Measurements from ENCODE around the gene SLC35F3. TPM values are rescaled to one million over a fixed set of nuclear protein-coding genes. Genes with fewer than 3 reads are reported as not detected.

The SLC35F3 gene
- total RNA-seq, 1 experiment from 2014 or later, result 19.1 TPM

DNA sequence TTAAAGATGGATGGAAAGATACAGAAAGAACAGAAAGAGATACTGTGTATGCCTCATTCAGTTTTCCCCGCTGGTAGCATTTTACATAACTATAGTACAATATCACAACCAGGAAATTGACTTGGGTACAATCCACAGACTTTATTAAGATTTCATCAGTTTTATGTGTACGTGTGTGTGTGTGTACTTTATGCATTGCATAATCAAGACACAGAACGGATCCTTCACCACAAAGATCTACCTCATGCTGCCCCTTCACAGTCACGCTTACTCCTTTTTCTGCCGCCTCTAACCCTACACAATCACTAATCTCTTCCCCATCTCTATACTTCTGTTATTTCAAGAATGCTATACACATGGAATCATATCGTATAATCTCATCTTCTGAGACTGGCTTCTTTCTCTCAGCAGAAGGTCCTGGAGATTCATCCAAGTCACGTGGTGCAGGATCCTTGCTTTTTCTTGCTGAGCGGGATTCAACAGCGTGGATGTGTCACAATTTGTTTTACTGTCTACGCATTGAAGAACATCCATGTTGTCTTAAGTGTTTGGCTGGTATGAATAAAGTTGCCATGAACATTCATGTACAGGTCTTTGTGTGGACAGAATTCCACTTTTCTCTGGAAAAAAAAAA is 76.7 kb downstream of the SLC35F3 start:
- Histone ChIP-seq H3K9me3 (ENCODE audit: control insufficient read depth, insufficient read depth, low read depth, low read length) (no peaks in the 10 kb centered on the region), H3K36me3 (ENCODE audit: control insufficient read depth, insufficient read depth, low read length) (no peaks in the 10 kb centered on the region; the same call in 1 of the 2 replicates), H3K27ac (ENCODE audit: low read length) (no peak overlapping the region), H3K4me3 (ENCODE audit: low read depth in 2 of 2, low read length in 2 of 2) (no peak overlapping the region), H3K4me1 (ENCODE audit: control insufficient read depth, insufficient read depth, low read length) (peaks cover 6% of the 10 kb centered on the region), H3K27me3 (ENCODE audit: control insufficient read depth, insufficient read depth, low read length) (no peaks in the 10 kb centered on the region)
- ChIA-PET POLR2A (interaction anchor here (0.6 kb wide), 1 partner anchor 11 kb away, joined by 6 read pairs; no protein-coding TSS in a partner anchor), CTCF (no interaction called here)
- ATAC-seq (no peak), DNase-seq (ENCODE audit: low read depth, low spot score) (no peak)
- BruUV-seq (replicated peaks), result no TSS peak
- in situ Hi-C loops (cut with HindIII; ENCODE audit: low pct_unique_long_range_greater_than_20kb, low sequenced_read_pairs), result no loop called here
- TF ChIP-seq, protein P1, sequence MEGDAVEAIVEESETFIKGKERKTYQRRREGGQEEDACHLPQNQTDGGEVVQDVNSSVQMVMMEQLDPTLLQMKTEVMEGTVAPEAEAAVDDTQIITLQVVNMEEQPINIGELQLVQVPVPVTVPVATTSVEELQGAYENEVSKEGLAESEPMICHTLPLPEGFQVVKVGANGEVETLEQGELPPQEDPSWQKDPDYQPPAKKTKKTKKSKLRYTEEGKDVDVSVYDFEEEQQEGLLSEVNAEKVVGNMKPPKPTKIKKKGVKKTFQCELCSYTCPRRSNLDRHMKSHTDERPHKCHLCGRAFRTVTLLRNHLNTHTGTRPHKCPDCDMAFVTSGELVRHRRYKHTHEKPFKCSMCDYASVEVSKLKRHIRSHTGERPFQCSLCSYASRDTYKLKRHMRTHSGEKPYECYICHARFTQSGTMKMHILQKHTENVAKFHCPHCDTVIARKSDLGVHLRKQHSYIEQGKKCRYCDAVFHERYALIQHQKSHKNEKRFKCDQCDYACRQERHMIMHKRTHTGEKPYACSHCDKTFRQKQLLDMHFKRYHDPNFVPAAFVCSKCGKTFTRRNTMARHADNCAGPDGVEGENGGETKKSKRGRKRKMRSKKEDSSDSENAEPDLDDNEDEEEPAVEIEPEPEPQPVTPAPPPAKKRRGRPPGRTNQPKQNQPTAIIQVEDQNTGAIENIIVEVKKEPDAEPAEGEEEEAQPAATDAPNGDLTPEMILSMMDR (IDR thresholded peaks at IDR 0.05), result no peak
- TF ChIP-seq POLR2AphosphoS5 (IDR thresholded peaks at IDR 0.05; ENCODE audit: low read depth, low read length) (no peak), TCF7L2 (IDR thresholded peaks at IDR 0.05; ENCODE audit: low read depth, low read length) (no peak), SIN3A (IDR thresholded peaks at IDR 0.05; ENCODE audit: borderline replicate concordance, insufficient read depth, low read depth, low read length) (no peak)
- TF ChIP-seq, protein P2, sequence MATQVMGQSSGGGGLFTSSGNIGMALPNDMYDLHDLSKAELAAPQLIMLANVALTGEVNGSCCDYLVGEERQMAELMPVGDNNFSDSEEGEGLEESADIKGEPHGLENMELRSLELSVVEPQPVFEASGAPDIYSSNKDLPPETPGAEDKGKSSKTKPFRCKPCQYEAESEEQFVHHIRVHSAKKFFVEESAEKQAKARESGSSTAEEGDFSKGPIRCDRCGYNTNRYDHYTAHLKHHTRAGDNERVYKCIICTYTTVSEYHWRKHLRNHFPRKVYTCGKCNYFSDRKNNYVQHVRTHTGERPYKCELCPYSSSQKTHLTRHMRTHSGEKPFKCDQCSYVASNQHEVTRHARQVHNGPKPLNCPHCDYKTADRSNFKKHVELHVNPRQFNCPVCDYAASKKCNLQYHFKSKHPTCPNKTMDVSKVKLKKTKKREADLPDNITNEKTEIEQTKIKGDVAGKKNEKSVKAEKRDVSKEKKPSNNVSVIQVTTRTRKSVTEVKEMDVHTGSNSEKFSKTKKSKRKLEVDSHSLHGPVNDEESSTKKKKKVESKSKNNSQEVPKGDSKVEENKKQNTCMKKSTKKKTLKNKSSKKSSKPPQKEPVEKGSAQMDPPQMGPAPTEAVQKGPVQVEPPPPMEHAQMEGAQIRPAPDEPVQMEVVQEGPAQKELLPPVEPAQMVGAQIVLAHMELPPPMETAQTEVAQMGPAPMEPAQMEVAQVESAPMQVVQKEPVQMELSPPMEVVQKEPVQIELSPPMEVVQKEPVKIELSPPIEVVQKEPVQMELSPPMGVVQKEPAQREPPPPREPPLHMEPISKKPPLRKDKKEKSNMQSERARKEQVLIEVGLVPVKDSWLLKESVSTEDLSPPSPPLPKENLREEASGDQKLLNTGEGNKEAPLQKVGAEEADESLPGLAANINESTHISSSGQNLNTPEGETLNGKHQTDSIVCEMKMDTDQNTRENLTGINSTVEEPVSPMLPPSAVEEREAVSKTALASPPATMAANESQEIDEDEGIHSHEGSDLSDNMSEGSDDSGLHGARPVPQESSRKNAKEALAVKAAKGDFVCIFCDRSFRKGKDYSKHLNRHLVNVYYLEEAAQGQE (IDR thresholded peaks at IDR 0.05; ENCODE audit: insufficient read depth in 1 of 2, low read depth in 2 of 2, low read length in 1 of 2), result no peak
- intact Hi-C loops (cut with micrococcal nuclease; ENCODE audit: unreplicated experiment), result no loop called here

DNA sequence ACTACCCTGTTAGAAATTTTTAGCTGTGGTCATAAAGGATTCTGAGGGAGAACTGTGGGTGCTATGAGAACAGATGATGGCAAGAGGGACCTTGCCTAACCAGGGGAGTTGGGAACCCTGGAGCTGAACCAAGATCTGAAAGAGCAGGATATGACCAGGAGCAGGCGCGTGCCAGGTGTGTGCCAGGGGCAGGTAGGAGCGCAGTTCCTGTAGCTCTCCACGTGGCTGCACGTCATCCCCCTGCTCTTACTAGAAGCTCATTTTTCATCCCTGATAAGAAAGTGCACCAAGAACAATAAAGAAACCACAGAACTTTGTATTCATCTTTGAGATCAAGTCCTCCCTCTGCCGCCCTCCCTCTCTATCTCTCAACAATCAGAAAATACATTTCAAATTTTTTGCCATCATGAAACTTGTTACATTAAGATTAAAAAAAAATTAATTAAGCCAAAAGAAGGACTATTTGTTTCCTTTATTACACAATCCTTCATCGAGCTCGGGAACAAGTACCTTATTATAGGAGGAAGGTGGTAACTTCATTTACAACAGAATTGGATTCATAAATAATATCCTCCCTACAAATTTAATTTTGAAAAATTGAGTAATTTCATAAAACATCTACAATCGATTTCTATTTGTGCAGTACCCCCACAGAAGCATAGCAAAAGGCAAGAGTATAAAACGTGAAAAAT is 78.5 kb downstream of the SLC35F3 start:
- intact Hi-C loops (cut with micrococcal nuclease; ENCODE audit: unreplicated experiment), result no loop called here
- H3K4me1 ChIP-seq (ENCODE audit: control insufficient read depth, insufficient read depth, low read length), result peaks cover 6% of the 10 kb centered on the region
- H3K36me3 ChIP-seq (ENCODE audit: control insufficient read depth, insufficient read depth, low read length), result no peaks in the 10 kb centered on the region; the same call in 1 of the 2 replicates
- no peak overlapping the region for H3K4me3 ChIP-seq (ENCODE audit: low read depth in 2 of 2, low read length in 2 of 2)
- no peak overlapping the region for H3K27ac ChIP-seq (ENCODE audit: low read length)
- DNase-seq (ENCODE audit: low read depth, low spot score) (no peak), ATAC-seq (no peak)
- no peaks in the 10 kb centered on the region for H3K9me3 ChIP-seq (ENCODE audit: control insufficient read depth, insufficient read depth, low read depth, low read length)
- BruUV-seq (replicated peaks), result no TSS peak
- ChIA-PET POLR2A (no interaction called here), CTCF (no interaction called here)
- H3K27me3 ChIP-seq (ENCODE audit: control insufficient read depth, insufficient read depth, low read length), result no peaks in the 10 kb centered on the region
- TF ChIP-seq, protein P2 (IDR thresholded peaks at IDR 0.05; ENCODE audit: insufficient read depth in 1 of 2, low read depth in 2 of 2, low read length in 1 of 2), result no peak
- TF ChIP-seq POLR2AphosphoS5 (IDR thresholded peaks at IDR 0.05; ENCODE audit: low read depth, low read length) (no peak), SIN3A (IDR thresholded peaks at IDR 0.05; ENCODE audit: borderline replicate concordance, insufficient read depth, low read depth, low read length) (no peak), TCF7L2 (IDR thresholded peaks at IDR 0.05; ENCODE audit: low read depth, low read length) (no peak)
- TF ChIP-seq, protein P1 (IDR thresholded peaks at IDR 0.05), result no peak
- in situ Hi-C loops (cut with HindIII; ENCODE audit: low pct_unique_long_range_greater_than_20kb, low sequenced_read_pairs), result no loop called here
